GM18951 (cell line): ENCODE data around the gene FRMD4B.

ENCODE experiments used
- POLR2A ChIP-seq: IDR thresholded peaks from 4 replicates; pipeline ENCODE4 v1.6.1; 2011; ENCODE audit warnings: mild to moderate bottlenecking; ENCODE audit not compliant: insufficient read length, insufficient read depth; ENCODE audit errors: extremely low read depth
- in situ Hi-C: fragments of 300-500 bp; cut with MboI; formaldehyde crosslinking; loops from one replicate; pipeline ENCODE4 v1.12.0; 2022; ENCODE audit warnings: low sequenced_read_pairs, mixed read lengths, inconsistent platforms; ENCODE audit not compliant: unreplicated experiment

Gene FRMD4B

GRCh38 chr3:69385723-69386555, at the start of gene FRMD4B:
FRMD4B (minus strand) TSS chr3:69386088; CDS start chr3:69385989, 99 bp downstream.
- no peak for TF ChIP-seq POLR2A
- in situ Hi-C loops: no loop called here

- in situ Hi-C loops: loop anchor here (25.0 kb wide), 1 partner anchor 272 kb away; no protein-coding TSS in a partner anchor
Measured at GRCh38 chr3:69433969-69434325, 48.1 kb upstream of the FRMD4B start.

GRCh38 chr3:69433121-69433968, 47.5 kb upstream of the FRMD4B start:
- in situ Hi-C loops: loop anchor here (25.0 kb wide), 1 partner anchor 271 kb away; no protein-coding TSS in a partner anchor
- no peak for TF ChIP-seq POLR2A

More at GRCh38 chr3:69433969-69434325, 48.1 kb upstream of the FRMD4B start:
- no peak for TF ChIP-seq POLR2A

- TF ChIP-seq POLR2A: no peak
- in situ Hi-C loops: loop anchor here (10.0 to 25.0 kb wide), 2 partner anchors 104 to 266 kb away; no protein-coding TSS in a partner anchor
Measured at GRCh38 chr3:69428657-69429255, 42.9 kb upstream of the FRMD4B start.

- TF ChIP-seq POLR2A: no peak
- in situ Hi-C loops: loop anchor here (10.0 to 25.0 kb wide), 2 partner anchors 102 to 265 kb away; no protein-coding TSS in a partner anchor
Measured at GRCh38 chr3:69426967-69427304, 41.0 kb upstream of the FRMD4B start.

- TF ChIP-seq POLR2A: no peak
- in situ Hi-C loops: loop anchor here (10.0 to 25.0 kb wide), 2 partner anchors 102 to 264 kb away; no protein-coding TSS in a partner anchor
Measured at GRCh38 chr3:69426291-69426966, 40.5 kb upstream of the FRMD4B start.

- in situ Hi-C loops: loop anchor here (10.0 to 25.0 kb wide), 2 partner anchors 100 to 263 kb away; no protein-coding TSS in a partner anchor
- no peak for TF ChIP-seq POLR2A
Measured at GRCh38 chr3:69425249-69425648, 39.4 kb upstream of the FRMD4B start.

- in situ Hi-C loops: loop anchor here (10.0 kb wide), 1 partner anchor 99 kb away; no protein-coding TSS in a partner anchor
- no peak for TF ChIP-seq POLR2A
Measured at GRCh38 chr3:69423463-69424155, 37.7 kb upstream of the FRMD4B start.

GRCh38 chr3:69422751-69423150, 36.9 kb upstream of the FRMD4B start:
- no peak for TF ChIP-seq POLR2A

GRCh38 chr3:69420781-69421520, 35.1 kb upstream of the FRMD4B start:
- TF ChIP-seq POLR2A: no peak
- in situ Hi-C loops: loop anchor here (10.0 kb wide), 1 partner anchor 96 kb away; no protein-coding TSS in a partner anchor

More at GRCh38 chr3:69422751-69423150, 36.9 kb upstream of the FRMD4B start:
- in situ Hi-C loops: loop anchor here (10.0 kb wide), 1 partner anchor 98 kb away; no protein-coding TSS in a partner anchor

GRCh38 chr3:69419276-69419675, 33.4 kb upstream of the FRMD4B start:
- in situ Hi-C loops: no loop called here
- no peak for TF ChIP-seq POLR2A
